Smooth muscle cell (in vitro differentiated cells): Measurements from ENCODE around the gene DCP2. TPM values are rescaled to one million over a fixed set of nuclear protein-coding genes. Genes with fewer than 3 reads are reported as not detected.

ENCODE experiments used
- DNase-seq: peaks from one replicate; lab custom pipeline; 2025; ENCODE audit not compliant: unreplicated experiment; lab: John Stamatoyannopoulos, UW
- H2AFZ ChIP-seq: fragments of 200-600 bp; sonication (generic); 2 replicates; pipeline ENCODE4 v1.6.0; 2016; ENCODE audit warnings: antibody characterized with exemption, low read depth, mild to moderate bottlenecking
- H3F3A ChIP-seq: fragments of 200-600 bp; sonication (generic); 2 replicates; pipeline ENCODE4 v1.6.0; 2017; ENCODE audit warnings: antibody characterized with exemption, low read depth
- H3K27ac ChIP-seq: fragments of 200-600 bp; sonication (generic); 2 replicates; pipeline ENCODE4 v1.5.1; 2016; ENCODE audit warnings: low read depth, mild to moderate bottlenecking
- H3K27me3 ChIP-seq: fragments of 200-600 bp; sonication (generic); 2 replicates; pipeline ENCODE4 v1.6.1; 2016; ENCODE audit warnings: low read depth, mild to moderate bottlenecking
- H3K36me3 ChIP-seq: fragments of 200-600 bp; sonication (generic); 2 replicates; pipeline ENCODE4 v1.5.1; 2016; ENCODE audit warnings: low read depth
- H3K4me1 ChIP-seq: fragments of 200-600 bp; sonication (generic); 2 replicates; pipeline ENCODE4 v1.5.1; 2016; ENCODE audit warnings: low read depth
- H3K4me2 ChIP-seq: fragments of 200-600 bp; sonication (generic); 2 replicates; pipeline ENCODE4 v1.6.0; 2016; ENCODE audit warnings: mild to moderate bottlenecking
- H3K4me3 ChIP-seq: fragments of 200-600 bp; sonication (generic); 2 replicates; pipeline ENCODE4 v1.5.1; 2016; ENCODE audit warnings: mild to moderate bottlenecking
- H3K79me2 ChIP-seq: fragments of 200-600 bp; sonication (generic); 2 replicates; pipeline ENCODE4 v1.6.0; 2016; ENCODE audit warnings: low read depth, mild to moderate bottlenecking
- H3K9ac ChIP-seq: fragments of 200-600 bp; sonication (generic); 2 replicates; pipeline ENCODE4 v1.6.0; 2016; ENCODE audit warnings: low read depth
- H3K9me3 ChIP-seq: fragments of 200-600 bp; sonication (generic); replicated peaks from 2 replicates; pipeline ENCODE4 v1.5.1; 2016; ENCODE audit warnings: low read depth
- H4K20me1 ChIP-seq: fragments of 200-600 bp; sonication (generic); 2 replicates; pipeline ENCODE4 v1.6.0; 2016; ENCODE audit warnings: low read depth
- WGBS: methylation state at CpG from one replicate; pipeline ENCODE4 v1.1.7; 2016; ENCODE audit warnings: low lambda C conversion rate; 5-methylcytosine and 5-hydroxymethylcytosine counted together
- polyA plus RNA-seq: library from polyadenylated mRNA; unstranded; fragments of >200 nt; fragmentation: Nextera tagmentation; extraction: Ambion mirVana; gene quantifications from 2 replicates; pipeline ENCODE4 v1.2.1, GENCODE V29; 2016
- total RNA-seq: library from RNA; depleted of rRNA; stranded (reverse); fragments of >200 nt; gene quantifications from 2 replicates; pipeline ENCODE4 v1.2.3, GENCODE V29; 2014
- TF ChIP-seq, protein P1 (sequence below): fragments of 200-600 bp; sonication (generic); IDR thresholded peaks from 2 replicates; pipeline ENCODE4 v1.5.1; 2017; ENCODE audit warnings: borderline replicate concordance, mild to moderate bottlenecking, antibody characterized with exemption; ENCODE audit not compliant: insufficient read depth, poor library complexity, severe bottlenecking

DCP2 gene
- total and polyA plus RNA-seq, 2 experiments from 2014 or later = 11.6 to 35.3 TPM

- no peak overlapping the region for H3K9ac ChIP-seq
- H2AFZ ChIP-seq = no peak overlapping the region
- no peak overlapping the region for H3K4me3 ChIP-seq
- H3F3A ChIP-seq = no peaks in the 10 kb centered on the region
- H4K20me1 ChIP-seq = no peaks in the 10 kb centered on the region
- DNase-seq = no peak
- 94% methylated on average over 3 of the region's 3 CpGs for WGBS
- H3K4me1 ChIP-seq = no peaks in the 10 kb centered on the region
- H3K27me3 ChIP-seq = no peaks in the 10 kb centered on the region
- no peak overlapping the region for H3K27ac ChIP-seq
- H3K36me3 ChIP-seq = peaks cover 3% of the 10 kb centered on the region
- TF ChIP-seq, protein P1, sequence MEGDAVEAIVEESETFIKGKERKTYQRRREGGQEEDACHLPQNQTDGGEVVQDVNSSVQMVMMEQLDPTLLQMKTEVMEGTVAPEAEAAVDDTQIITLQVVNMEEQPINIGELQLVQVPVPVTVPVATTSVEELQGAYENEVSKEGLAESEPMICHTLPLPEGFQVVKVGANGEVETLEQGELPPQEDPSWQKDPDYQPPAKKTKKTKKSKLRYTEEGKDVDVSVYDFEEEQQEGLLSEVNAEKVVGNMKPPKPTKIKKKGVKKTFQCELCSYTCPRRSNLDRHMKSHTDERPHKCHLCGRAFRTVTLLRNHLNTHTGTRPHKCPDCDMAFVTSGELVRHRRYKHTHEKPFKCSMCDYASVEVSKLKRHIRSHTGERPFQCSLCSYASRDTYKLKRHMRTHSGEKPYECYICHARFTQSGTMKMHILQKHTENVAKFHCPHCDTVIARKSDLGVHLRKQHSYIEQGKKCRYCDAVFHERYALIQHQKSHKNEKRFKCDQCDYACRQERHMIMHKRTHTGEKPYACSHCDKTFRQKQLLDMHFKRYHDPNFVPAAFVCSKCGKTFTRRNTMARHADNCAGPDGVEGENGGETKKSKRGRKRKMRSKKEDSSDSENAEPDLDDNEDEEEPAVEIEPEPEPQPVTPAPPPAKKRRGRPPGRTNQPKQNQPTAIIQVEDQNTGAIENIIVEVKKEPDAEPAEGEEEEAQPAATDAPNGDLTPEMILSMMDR = no peak
- H3K79me2 ChIP-seq = no peaks in the 10 kb centered on the region
- H3K4me2 ChIP-seq = no peak overlapping the region
- no peaks in the 10 kb centered on the region for H3K9me3 ChIP-seq
These were observed 27.2 kb downstream of the DCP2 start for GRCh38 chr5:113003763-113004162.

DNA sequence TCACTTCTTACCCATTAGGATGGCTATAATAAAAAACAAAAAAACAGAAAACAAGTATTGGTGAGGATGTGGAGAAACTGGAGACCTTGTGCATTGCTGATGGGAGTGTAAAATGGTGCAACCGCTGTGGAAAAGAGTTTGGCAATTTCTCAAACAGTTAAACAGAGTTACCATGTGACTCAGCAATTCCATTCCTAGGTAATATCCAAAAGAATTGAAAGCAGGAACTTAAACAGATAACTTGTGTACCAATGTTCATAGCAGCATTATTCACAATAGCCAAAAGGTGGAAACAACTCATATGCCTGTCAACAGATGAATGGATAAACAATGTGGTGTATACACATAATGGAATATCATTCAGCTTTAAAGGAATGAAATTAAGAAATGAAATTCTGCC, 28.9 kb downstream of the DCP2 start:
- no peak for DNase-seq
- 100% methylated on average over 1 of the region's 1 CpG for WGBS
- no peaks in the 10 kb centered on the region for H3K4me1 ChIP-seq
- H3K4me3 ChIP-seq = no peak overlapping the region
- H3K27ac ChIP-seq = no peak overlapping the region
- no peaks in the 10 kb centered on the region for H4K20me1 ChIP-seq
- no peaks in the 10 kb centered on the region for H3K27me3 ChIP-seq
- TF ChIP-seq, protein P1 = no peak
- H3K9ac ChIP-seq = no peak overlapping the region
- no peaks in the 10 kb centered on the region for H3F3A ChIP-seq
- H3K79me2 ChIP-seq = no peaks in the 10 kb centered on the region
- H3K36me3 ChIP-seq = peaks cover 3% of the 10 kb centered on the region
- H2AFZ ChIP-seq = no peak overlapping the region
- no peak overlapping the region for H3K4me2 ChIP-seq
- no peaks in the 10 kb centered on the region for H3K9me3 ChIP-seq

DNA sequence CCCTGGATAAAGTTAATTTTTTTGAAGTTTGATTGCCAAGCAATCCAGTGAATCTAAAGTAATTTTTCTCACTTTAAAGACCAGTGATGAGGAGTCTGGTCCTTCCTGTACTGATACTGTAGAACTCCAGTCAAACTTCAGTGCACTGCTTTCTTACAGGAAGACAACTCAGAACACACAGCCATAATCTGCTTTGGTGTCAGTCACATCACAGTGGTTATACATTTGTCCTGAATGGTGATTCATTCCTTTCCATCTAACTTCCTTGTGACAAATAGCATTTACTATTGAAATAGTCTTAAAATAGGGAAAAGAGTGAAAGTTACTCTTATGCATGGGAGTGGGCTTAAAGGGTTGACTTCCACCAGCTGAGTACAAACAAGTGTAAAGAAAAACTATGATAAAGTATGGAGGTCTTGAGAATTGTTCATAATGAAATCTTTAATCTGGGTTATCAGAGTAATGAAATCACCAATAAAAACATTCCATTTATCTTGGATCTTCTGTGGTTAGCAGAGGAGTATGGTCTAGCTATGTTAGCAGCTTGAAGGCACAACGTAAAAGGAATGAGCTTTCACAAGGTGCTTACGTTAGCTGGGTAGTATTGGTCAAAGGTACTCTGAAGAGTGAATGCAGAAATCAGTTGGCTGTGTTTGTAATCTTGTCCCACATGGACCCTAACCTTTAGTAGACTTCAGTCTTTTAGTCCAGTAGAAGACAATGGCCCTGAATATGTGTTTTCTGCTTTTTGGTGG, 41.5 kb downstream of the DCP2 start:
- Histone ChIP-seq H3K4me1 (peaks cover 3% of the 10 kb centered on the region), H3K27me3 (no peaks in the 10 kb centered on the region), H2AFZ (no peak overlapping the region), H3K4me2 (no peak overlapping the region), H3K36me3 (no peaks in the 10 kb centered on the region), H3K27ac (no peak overlapping the region), H3K9me3 (no peaks in the 10 kb centered on the region), H3K79me2 (peaks cover 3% of the 10 kb centered on the region), H3F3A (peaks cover 8% of the 10 kb centered on the region), H3K9ac (no peak overlapping the region), H4K20me1 (no peaks in the 10 kb centered on the region), H3K4me3 (no peak overlapping the region)
- TF ChIP-seq, protein P1 = no peak
- WGBS = 89% methylated on average over 2 of the region's 2 CpGs
- no peak for DNase-seq
